ENCODE data around the gene MRNIP. TPM values are rescaled to one million over a fixed set of nuclear protein-coding genes. Genes with fewer than 3 reads are reported as not detected.

Gene MRNIP
- total RNA-seq, 1 experiment from 2014 or later: 31.1 TPM

DNA sequence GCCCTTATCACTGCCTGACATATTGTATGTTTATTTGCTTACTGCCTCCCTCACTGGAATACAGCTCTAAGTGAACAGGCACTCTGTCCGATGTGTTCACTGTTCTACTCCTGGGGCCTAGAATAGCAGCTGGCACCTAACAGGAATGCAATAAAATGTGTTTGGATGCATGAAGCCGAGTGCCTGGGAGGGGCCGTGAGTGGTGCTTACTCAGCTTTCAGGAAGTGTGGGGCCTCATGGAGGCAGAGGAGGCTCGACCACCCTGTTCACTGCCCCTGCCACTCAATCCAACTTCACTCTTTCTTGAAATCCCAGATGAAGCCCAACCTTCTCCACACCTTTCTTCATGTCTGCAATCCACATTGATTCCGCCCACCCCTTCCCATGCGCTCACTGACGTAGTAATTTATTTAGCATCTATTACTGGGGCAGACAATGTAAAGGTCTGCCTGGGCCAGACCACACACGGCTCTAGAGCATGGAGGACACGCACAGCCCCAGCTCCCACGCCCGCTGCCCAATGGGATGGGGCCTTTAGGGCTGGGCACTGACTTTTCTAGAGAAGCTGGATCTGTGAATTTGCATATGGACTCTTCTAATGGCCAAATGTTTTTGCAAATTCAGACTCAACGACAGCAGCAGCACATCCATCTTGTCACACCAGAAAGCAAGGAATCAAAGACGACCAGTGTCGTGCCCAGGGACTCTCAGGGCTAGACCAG lies 27.7 kb upstream of the MRNIP start:
- peaks cover 56 to 83% (median 80%) of the 10 kb centered on the region in 3 experiments for H3K36me3 Mint-ChIP-seq (ENCODE audit: insufficient read depth in 1 of 3, low read depth in 3 of 3)
- Histone ChIP-seq H3K79me1 (ENCODE audit: insufficient read depth, low read depth, low read length, poor library complexity, severe bottlenecking) (no peaks in the 10 kb centered on the region), H3K18ac (ENCODE audit: insufficient read length, low read depth, low read length) (no peak overlapping the region), H2BK20ac (ENCODE audit: low read depth, low read length, poor library complexity, severe bottlenecking) (no peak overlapping the region), H3K4me2 (ENCODE audit: insufficient read depth, insufficient read length, low read length) (no peak overlapping the region), H4K8ac (replicated peaks; ENCODE audit: insufficient read length, low read depth, low read length) (no peak overlapping the region), H3K4ac (ENCODE audit: low read depth, low read length) (no peak overlapping the region), H3K9ac (ENCODE audit: extremely low read depth, insufficient read length, low read length) (no peak overlapping the region), H3K56ac (ENCODE audit: insufficient read length, low read depth, low read length) (no peak overlapping the region), H2BK120ac (ENCODE audit: low read depth, low read length, poor library complexity, severe bottlenecking) (no peak overlapping the region), H2BK15ac (ENCODE audit: low read depth, low read length) (no peak overlapping the region), H2BK5ac (ENCODE audit: insufficient read length, low read length) (no peak overlapping the region), H3K4me1 (ENCODE audit: insufficient read depth, low read length) (no peaks in the 10 kb centered on the region), H2BK12ac (ENCODE audit: insufficient read length, low read depth, low read length) (no peak overlapping the region), H3T11ph (ENCODE audit: low read length) (no peak overlapping the region), H3K27ac (ENCODE audit: insufficient read length, low read depth, low read length) (no peak overlapping the region), H2AK5ac (ENCODE audit: insufficient read length, low read length) (no peak overlapping the region), H4K20me1 (ENCODE audit: control insufficient read depth, insufficient read depth, insufficient read length) (no peaks in the 10 kb centered on the region), H3K23ac (ENCODE audit: insufficient read length, low read depth, low read length) (no peak overlapping the region), H3K27me3 (ENCODE audit: insufficient read depth, low read length) (no peaks in the 10 kb centered on the region), H4K5ac (ENCODE audit: insufficient read length, low read depth, low read length) (no peak overlapping the region), H3K9me3 (ENCODE audit: control insufficient read depth, low read depth, low read length) (peaks cover 15% of the 10 kb centered on the region), H3K79me2 (ENCODE audit: insufficient read depth, low read length) (no peaks in the 10 kb centered on the region), H4K91ac (ENCODE audit: insufficient read length, low read depth, low read length) (no peak overlapping the region), H3K23me2 (ENCODE audit: insufficient read length, low read depth, low read length, poor library complexity, severe bottlenecking) (no peaks in the 10 kb centered on the region), H3K14ac (ENCODE audit: insufficient read depth, low read length) (no peak overlapping the region), H2AFZ (ENCODE audit: low read length) (no peak overlapping the region)
- H3K4me3 Mint-ChIP-seq: no peak overlapping the region
- H3K9me3 Mint-ChIP-seq: peaks cover 26 to 30% of the 10 kb centered on the region in 2 experiments
- H3K4me1 Mint-ChIP-seq: no peaks in the 10 kb centered on the region
- DNase-seq: no peak
- no peak overlapping the region for H3K27ac Mint-ChIP-seq
- TF ChIP-seq, protein P1, sequence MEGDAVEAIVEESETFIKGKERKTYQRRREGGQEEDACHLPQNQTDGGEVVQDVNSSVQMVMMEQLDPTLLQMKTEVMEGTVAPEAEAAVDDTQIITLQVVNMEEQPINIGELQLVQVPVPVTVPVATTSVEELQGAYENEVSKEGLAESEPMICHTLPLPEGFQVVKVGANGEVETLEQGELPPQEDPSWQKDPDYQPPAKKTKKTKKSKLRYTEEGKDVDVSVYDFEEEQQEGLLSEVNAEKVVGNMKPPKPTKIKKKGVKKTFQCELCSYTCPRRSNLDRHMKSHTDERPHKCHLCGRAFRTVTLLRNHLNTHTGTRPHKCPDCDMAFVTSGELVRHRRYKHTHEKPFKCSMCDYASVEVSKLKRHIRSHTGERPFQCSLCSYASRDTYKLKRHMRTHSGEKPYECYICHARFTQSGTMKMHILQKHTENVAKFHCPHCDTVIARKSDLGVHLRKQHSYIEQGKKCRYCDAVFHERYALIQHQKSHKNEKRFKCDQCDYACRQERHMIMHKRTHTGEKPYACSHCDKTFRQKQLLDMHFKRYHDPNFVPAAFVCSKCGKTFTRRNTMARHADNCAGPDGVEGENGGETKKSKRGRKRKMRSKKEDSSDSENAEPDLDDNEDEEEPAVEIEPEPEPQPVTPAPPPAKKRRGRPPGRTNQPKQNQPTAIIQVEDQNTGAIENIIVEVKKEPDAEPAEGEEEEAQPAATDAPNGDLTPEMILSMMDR (conservative IDR thresholded peaks at IDR 0.05): no peak
- no CpG with 5 or more reads among the region's 14 CpGs for WGBS (ENCODE audit: extremely low coverage, insufficient read length, low lambda C conversion rate)
- peaks cover 2% of the 10 kb centered on the region for H3K27me3 Mint-ChIP-seq (ENCODE audit: low read depth)

Measured in H9 (cell line).